ENCODE data around the gene SLC40A1.

The SLC40A1 gene

GRCh38 chr2:189580658-189581353 is at the start of gene SLC40A1:
SLC40A1 (minus strand) TSS chr2:189580786; CDS start chr2:189580460, 326 bp downstream.
- Mint-ChIP-seq H3K27me3 (ENCODE audit: low read depth) (peaks cover 44% of the 10 kb centered on the region), H3K27ac (peak within 1 kb of the TSS; percentile 38), H3K36me3 (ENCODE audit: low read depth) (peaks cover 2% of the 10 kb centered on the region), H3K4me3 (peak within 1 kb of the TSS; percentile 89), H3K4me1 (ENCODE audit: low read depth) (peaks cover 20% of the 10 kb centered on the region), H3K9me3 (no peaks in the 10 kb centered on the region)
- peak; percentile 68 for DNase-seq (ENCODE audit: low spot score)

DNA sequence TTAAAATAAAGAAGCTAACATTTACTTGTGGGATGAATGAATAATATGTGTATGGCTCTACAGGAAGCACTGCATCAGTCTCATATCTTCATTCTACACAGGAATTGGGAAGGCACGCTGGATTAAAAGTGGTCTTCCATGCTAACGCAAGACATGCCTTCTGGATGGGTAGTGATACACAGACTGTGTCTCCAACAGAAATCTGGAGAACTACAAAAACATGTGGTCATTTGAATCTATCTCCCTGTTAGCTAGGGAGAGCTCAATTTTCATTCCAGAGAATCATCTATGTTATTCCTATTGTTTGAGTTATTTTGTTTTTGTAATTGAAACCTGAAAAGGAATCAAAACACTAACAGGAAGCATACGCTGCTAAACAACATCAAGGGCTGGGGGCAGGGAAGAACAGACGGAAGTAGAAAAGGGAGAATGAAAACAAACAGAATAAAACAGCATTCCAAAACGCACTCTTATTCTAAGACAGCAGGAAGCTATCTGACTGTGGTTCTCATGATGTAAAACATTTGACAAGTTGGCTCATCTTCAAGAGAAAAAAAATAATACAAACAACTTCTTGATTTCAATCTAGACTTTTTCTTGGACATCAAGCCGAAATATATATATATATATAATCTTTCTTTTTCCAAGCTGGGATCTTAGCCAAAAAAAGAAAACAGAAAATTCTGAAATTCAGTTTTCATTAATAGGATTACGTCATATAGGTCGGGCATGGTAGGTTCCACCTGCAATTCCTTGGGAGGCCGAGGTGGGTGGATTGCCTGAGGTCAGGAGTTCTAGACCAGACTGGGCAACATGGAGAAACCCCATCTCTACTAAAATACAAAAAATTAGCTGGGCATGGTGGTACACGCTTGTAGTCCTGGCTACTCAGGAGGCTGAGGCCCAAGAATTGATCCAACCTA is 49.2 kb upstream of the SLC40A1 start:
- no peaks in the 10 kb centered on the region for H3K9me3 Mint-ChIP-seq
- no peak overlapping the region for H3K4me3 Mint-ChIP-seq
- H3K36me3 Mint-ChIP-seq (ENCODE audit: low read depth) = no peaks in the 10 kb centered on the region
- DNase-seq (ENCODE audit: low spot score) = no peak
- H3K4me1 Mint-ChIP-seq (ENCODE audit: low read depth) = peaks cover 1% of the 10 kb centered on the region
- H3K27ac Mint-ChIP-seq = no peak overlapping the region
- peaks cover 3% of the 10 kb centered on the region for H3K27me3 Mint-ChIP-seq (ENCODE audit: low read depth)

DNA sequence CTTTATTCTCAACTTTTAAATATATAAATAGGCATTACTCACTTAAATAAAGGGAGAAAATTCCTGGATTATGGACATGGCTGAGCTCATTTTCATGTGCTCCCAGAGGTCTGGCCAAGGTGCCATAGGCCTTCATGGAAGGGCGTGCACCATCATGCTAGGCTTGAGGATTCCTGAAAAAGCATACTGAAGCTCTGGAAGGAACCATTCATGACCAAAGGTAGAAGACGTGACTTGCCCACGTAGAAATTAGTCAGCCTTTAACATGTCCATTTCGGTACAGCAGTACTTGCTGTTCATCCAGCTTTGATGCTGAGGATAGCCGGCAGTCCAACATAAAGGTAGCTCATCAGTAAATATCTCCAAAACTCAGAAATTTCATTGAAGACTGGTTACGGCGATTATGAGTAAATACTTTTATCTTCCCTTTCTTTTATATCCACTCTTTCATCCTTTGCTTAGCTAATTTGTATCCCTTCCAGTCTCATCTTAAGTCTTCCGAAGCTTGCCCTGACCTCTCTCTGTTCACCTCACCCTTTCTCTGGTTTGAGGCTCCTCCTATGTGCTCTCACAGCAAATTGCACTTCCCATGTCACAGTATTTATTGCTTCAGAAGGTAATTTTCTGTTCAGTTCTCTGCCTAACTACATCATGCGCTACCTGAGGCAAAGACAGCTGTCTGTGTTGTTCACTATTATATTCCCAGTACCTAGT is 48.4 kb upstream of the SLC40A1 start:
- Mint-ChIP-seq H3K4me1 (ENCODE audit: low read depth) (peaks cover 7% of the 10 kb centered on the region), H3K36me3 (ENCODE audit: low read depth) (no peaks in the 10 kb centered on the region), H3K9me3 (no peaks in the 10 kb centered on the region), H3K4me3 (no peak overlapping the region), H3K27ac (no peak overlapping the region), H3K27me3 (ENCODE audit: low read depth) (peaks cover 3% of the 10 kb centered on the region)
- DNase-seq (ENCODE audit: low spot score) = no peak

GRCh38 chr2:189627789-189628188 is 47.2 kb upstream of the SLC40A1 start:
- no peak for DNase-seq (ENCODE audit: low spot score)
- Mint-ChIP-seq H3K4me3 (no peak overlapping the region), H3K36me3 (ENCODE audit: low read depth) (no peaks in the 10 kb centered on the region), H3K4me1 (ENCODE audit: low read depth) (peaks cover 7% of the 10 kb centered on the region), H3K27me3 (ENCODE audit: low read depth) (peaks cover 3% of the 10 kb centered on the region), H3K9me3 (no peaks in the 10 kb centered on the region), H3K27ac (no peak overlapping the region)

GRCh38 chr2:189625636-189626035 is 45.0 kb upstream of the SLC40A1 start:
- H3K27ac Mint-ChIP-seq = no peak overlapping the region
- H3K27me3 Mint-ChIP-seq (ENCODE audit: low read depth) = peaks cover 3% of the 10 kb centered on the region
- H3K4me1 Mint-ChIP-seq (ENCODE audit: low read depth) = peaks cover 7% of the 10 kb centered on the region
- DNase-seq (ENCODE audit: low spot score) = no peak
- H3K9me3 Mint-ChIP-seq = no peaks in the 10 kb centered on the region
- H3K36me3 Mint-ChIP-seq (ENCODE audit: low read depth) = no peaks in the 10 kb centered on the region
- H3K4me3 Mint-ChIP-seq = no peak overlapping the region

GRCh38 chr2:189624648-189625355 is 44.2 kb upstream of the SLC40A1 start:
- Mint-ChIP-seq H3K27me3 (ENCODE audit: low read depth) (peaks cover 3% of the 10 kb centered on the region), H3K27ac (no peak overlapping the region), H3K4me3 (no peak overlapping the region), H3K36me3 (ENCODE audit: low read depth) (no peaks in the 10 kb centered on the region), H3K4me1 (ENCODE audit: low read depth) (peaks cover 7% of the 10 kb centered on the region), H3K9me3 (no peaks in the 10 kb centered on the region)
- no peak for DNase-seq (ENCODE audit: low spot score)

- DNase-seq (ENCODE audit: low spot score) = no peak
- Mint-ChIP-seq H3K36me3 (ENCODE audit: low read depth) (no peaks in the 10 kb centered on the region), H3K4me3 (no peak overlapping the region), H3K4me1 (ENCODE audit: low read depth) (peaks cover 7% of the 10 kb centered on the region), H3K27ac (no peak overlapping the region), H3K9me3 (no peaks in the 10 kb centered on the region), H3K27me3 (ENCODE audit: low read depth) (no peaks in the 10 kb centered on the region)
Observed at GRCh38 chr2:189623049-189623448, 42.5 kb upstream of the SLC40A1 start.

DNA sequence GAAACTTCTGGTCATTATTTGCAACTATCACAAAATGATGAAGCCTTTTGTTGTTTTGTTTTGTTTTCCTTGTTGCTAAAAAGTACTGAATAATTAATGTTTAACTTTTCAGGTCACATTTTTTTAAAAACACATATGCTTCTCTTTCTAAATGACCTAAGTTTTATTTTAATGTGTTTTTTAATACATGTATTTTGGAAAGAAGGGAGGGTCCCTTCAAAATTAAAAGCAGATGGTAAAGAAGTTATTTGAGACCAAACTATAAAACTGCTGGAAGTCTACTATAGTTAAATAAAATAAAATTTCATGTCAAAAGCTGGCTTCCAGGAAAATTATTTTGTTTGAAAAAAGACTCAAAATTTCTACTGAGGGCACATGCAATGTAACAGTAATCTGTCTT is 41.2 kb upstream of the SLC40A1 start:
- Mint-ChIP-seq H3K36me3 (ENCODE audit: low read depth) (no peaks in the 10 kb centered on the region), H3K4me3 (no peak overlapping the region), H3K9me3 (no peaks in the 10 kb centered on the region), H3K27me3 (ENCODE audit: low read depth) (no peaks in the 10 kb centered on the region), H3K27ac (no peak overlapping the region), H3K4me1 (ENCODE audit: low read depth) (peaks cover 7% of the 10 kb centered on the region)
- DNase-seq (ENCODE audit: low spot score) = no peak

GRCh38 chr2:189618197-189618596 is 37.6 kb upstream of the SLC40A1 start:
- H3K4me3 Mint-ChIP-seq = no peak overlapping the region
- no peaks in the 10 kb centered on the region for H3K4me1 Mint-ChIP-seq (ENCODE audit: low read depth)
- H3K36me3 Mint-ChIP-seq (ENCODE audit: low read depth) = no peaks in the 10 kb centered on the region
- H3K9me3 Mint-ChIP-seq = no peaks in the 10 kb centered on the region
- no peaks in the 10 kb centered on the region for H3K27me3 Mint-ChIP-seq (ENCODE audit: low read depth)
- no peak for DNase-seq (ENCODE audit: low spot score)
- no peak overlapping the region for H3K27ac Mint-ChIP-seq

DNA sequence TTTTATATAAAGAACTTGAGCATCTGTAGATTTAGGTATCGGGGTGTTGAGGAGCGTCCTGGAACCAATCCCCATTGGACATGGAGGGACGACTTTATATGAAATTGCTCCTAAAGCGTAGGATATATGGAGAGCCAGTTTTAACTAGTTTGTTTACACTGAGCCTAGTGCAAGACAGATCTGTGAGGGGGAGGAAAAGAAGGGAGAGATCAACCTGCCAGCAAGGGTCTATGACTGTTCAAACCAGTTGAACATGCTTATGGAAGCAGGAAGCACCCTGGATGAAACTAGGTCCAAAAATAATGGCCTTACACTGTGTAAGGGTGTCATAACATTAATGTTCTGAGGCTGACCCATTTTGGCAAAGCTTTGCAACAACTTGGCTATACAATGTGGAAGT is 34.0 kb upstream of the SLC40A1 start:
- H3K36me3 Mint-ChIP-seq (ENCODE audit: low read depth) = no peaks in the 10 kb centered on the region
- peaks cover 2% of the 10 kb centered on the region for H3K27me3 Mint-ChIP-seq (ENCODE audit: low read depth)
- no peaks in the 10 kb centered on the region for H3K9me3 Mint-ChIP-seq
- no peak for DNase-seq (ENCODE audit: low spot score)
- no peak overlapping the region for H3K4me3 Mint-ChIP-seq
- no peaks in the 10 kb centered on the region for H3K4me1 Mint-ChIP-seq (ENCODE audit: low read depth)
- no peak overlapping the region for H3K27ac Mint-ChIP-seq

- no peak for DNase-seq (ENCODE audit: low spot score)
- Mint-ChIP-seq H3K9me3 (no peaks in the 10 kb centered on the region), H3K27me3 (ENCODE audit: low read depth) (peaks cover 2% of the 10 kb centered on the region), H3K4me3 (no peak overlapping the region), H3K36me3 (ENCODE audit: low read depth) (no peaks in the 10 kb centered on the region), H3K4me1 (ENCODE audit: low read depth) (no peaks in the 10 kb centered on the region), H3K27ac (no peak overlapping the region)
Observed at GRCh38 chr2:189613650-189614420, 33.2 kb upstream of the SLC40A1 start.

- Mint-ChIP-seq H3K27ac (no peak overlapping the region), H3K36me3 (ENCODE audit: low read depth) (no peaks in the 10 kb centered on the region), H3K27me3 (ENCODE audit: low read depth) (peaks cover 2% of the 10 kb centered on the region), H3K9me3 (no peaks in the 10 kb centered on the region), H3K4me1 (ENCODE audit: low read depth) (no peaks in the 10 kb centered on the region), H3K4me3 (no peak overlapping the region)
- DNase-seq (ENCODE audit: low spot score) = no peak
Observed at GRCh38 chr2:189613077-189613636, 32.6 kb upstream of the SLC40A1 start.

DNA sequence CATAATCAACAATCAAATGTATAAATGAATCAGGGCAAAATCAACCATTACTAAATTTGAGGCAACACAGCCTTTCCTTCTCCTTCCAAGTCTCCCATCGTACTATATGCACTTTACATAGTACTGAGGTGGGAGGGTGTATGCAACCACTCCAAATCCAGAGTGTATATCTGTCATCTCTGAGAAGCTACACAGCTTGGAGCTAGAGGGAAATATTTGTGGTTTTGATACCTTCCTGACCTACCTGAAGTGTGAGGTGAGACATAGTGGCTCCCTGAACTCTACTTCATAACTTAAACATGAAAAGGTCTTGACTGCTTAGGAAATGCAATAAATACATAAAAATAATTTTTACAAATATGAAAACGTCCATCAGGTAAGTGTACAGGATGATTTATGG is 30.1 kb upstream of the SLC40A1 start:
- H3K9me3 Mint-ChIP-seq = no peaks in the 10 kb centered on the region

More for the DNA sequence above, 30.1 kb upstream of the SLC40A1 start:
- Mint-ChIP-seq H3K4me1 (ENCODE audit: low read depth) (no peaks in the 10 kb centered on the region), H3K4me3 (no peak overlapping the region), H3K27me3 (ENCODE audit: low read depth) (peaks cover 2% of the 10 kb centered on the region), H3K36me3 (ENCODE audit: low read depth) (no peaks in the 10 kb centered on the region), H3K27ac (no peak overlapping the region)
- DNase-seq (ENCODE audit: low spot score) = no peak
